Activated CD4-positive, alpha-beta T cell treated with anti-CD3 and anti-CD28 coated beads, Interleukin-2, amount 10 ng/mL, durations not matched to agents 24 days and 14 days (primary cell): Measurements from ENCODE around the gene CLN5. TPM values are rescaled to one million over a fixed set of nuclear protein-coding genes. Genes with fewer than 3 reads are reported as not detected.
A peak's percentile ranks its signal among the peaks of the same experiment; 100 is the strongest.

Experiments used
- DNase-seq: peaks from one replicate; pipeline ENCODE4 v3.0.0; 2022
- H3K27ac Mint-ChIP-seq: one replicate; pipeline ENCODE4 v1.8.0; 2022; ENCODE audit warnings: mild to moderate bottlenecking, mixed read lengths
- H3K27me3 Mint-ChIP-seq: one replicate; pipeline ENCODE4 v1.8.0; 2022; ENCODE audit warnings: mixed read lengths
- H3K36me3 Mint-ChIP-seq: one replicate; pipeline ENCODE4 v1.8.0; 2022; ENCODE audit warnings: low read depth, mild to moderate bottlenecking, mixed read lengths
- H3K4me1 Mint-ChIP-seq: one replicate; pipeline ENCODE4 v1.8.0; 2021; ENCODE audit warnings: mixed read lengths
- H3K4me3 Mint-ChIP-seq: one replicate; pipeline ENCODE4 v1.8.0; 2022; ENCODE audit warnings: mild to moderate bottlenecking, moderate library complexity, mixed read lengths
- H3K9me3 Mint-ChIP-seq: one replicate; pipeline ENCODE4 v1.8.0; 2021; ENCODE audit warnings: mixed read lengths
- intact Hi-C: fragments of 100-400 bp; cut with micrococcal nuclease; formaldehyde crosslinking; loops from one replicate; pipeline ENCODE4 v1.15.1; 2023
- total RNA-seq: library from RNA; stranded (reverse); gene quantifications from 2 replicates; pipeline ENCODE4 v1.2.3, GENCODE V29; 2022

Gene CLN5
- total RNA-seq, 1 donor from 2014 or later, result 15.6 TPM

- H3K4me1 Mint-ChIP-seq, result peaks cover 2% of the 10 kb centered on the region
- intact Hi-C loops, result no loop called here
- H3K4me3 Mint-ChIP-seq, result no peak overlapping the region
- H3K27ac Mint-ChIP-seq, result no peak overlapping the region
- no peaks in the 10 kb centered on the region for H3K9me3 Mint-ChIP-seq
- peaks cover 18% of the 10 kb centered on the region for H3K27me3 Mint-ChIP-seq
- DNase-seq, result no peak
- no peaks in the 10 kb centered on the region for H3K36me3 Mint-ChIP-seq
Observed at GRCh38 chr13:76968041-76968440, 23.8 kb upstream of the CLN5 start.

- no peak for DNase-seq
- Mint-ChIP-seq H3K27ac (no peak overlapping the region), H3K27me3 (peaks cover 28% of the 10 kb centered on the region), H3K36me3 (no peaks in the 10 kb centered on the region), H3K4me1 (peaks cover 2% of the 10 kb centered on the region), H3K4me3 (no peak overlapping the region), H3K9me3 (no peaks in the 10 kb centered on the region)
- intact Hi-C loops, result no loop called here
Observed at GRCh38 chr13:76969488-76970365, 22.2 kb upstream of the CLN5 start.

- no peak for DNase-seq
- Mint-ChIP-seq H3K36me3 (no peaks in the 10 kb centered on the region), H3K27me3 (peaks cover 31% of the 10 kb centered on the region), H3K9me3 (no peaks in the 10 kb centered on the region), H3K4me1 (peaks cover 2% of the 10 kb centered on the region), H3K4me3 (no peak overlapping the region), H3K27ac (no peak overlapping the region)
- intact Hi-C loops, result no loop called here
Observed at GRCh38 chr13:76971215-76971614, 20.7 kb upstream of the CLN5 start.

- H3K27me3 Mint-ChIP-seq, result peaks cover 37% of the 10 kb centered on the region
Observed at GRCh38 chr13:76971851-76972829, 19.7 kb upstream of the CLN5 start.

GRCh38 chr13:76973920-76974617, 17.8 kb upstream of the CLN5 start:
- no peak overlapping the region for H3K27ac Mint-ChIP-seq
- H3K36me3 Mint-ChIP-seq, result no peaks in the 10 kb centered on the region
- DNase-seq, result no peak
- peaks cover 6% of the 10 kb centered on the region for H3K4me1 Mint-ChIP-seq
- intact Hi-C loops, result no loop called here
- peaks cover 51% of the 10 kb centered on the region for H3K27me3 Mint-ChIP-seq
- H3K4me3 Mint-ChIP-seq, result no peak overlapping the region
- H3K9me3 Mint-ChIP-seq, result no peaks in the 10 kb centered on the region

More at GRCh38 chr13:76971851-76972829, 19.7 kb upstream of the CLN5 start:
- intact Hi-C loops, result no loop called here
- H3K27ac Mint-ChIP-seq, result no peak overlapping the region
- no peaks in the 10 kb centered on the region for H3K36me3 Mint-ChIP-seq
- H3K9me3 Mint-ChIP-seq, result no peaks in the 10 kb centered on the region
- no peak for DNase-seq
- peaks cover 6% of the 10 kb centered on the region for H3K4me1 Mint-ChIP-seq
- H3K4me3 Mint-ChIP-seq, result no peak overlapping the region

- no peak for DNase-seq
- Mint-ChIP-seq H3K36me3 (no peaks in the 10 kb centered on the region), H3K4me3 (no peak overlapping the region), H3K27ac (no peak overlapping the region), H3K9me3 (no peaks in the 10 kb centered on the region), H3K27me3 (peaks cover 52% of the 10 kb centered on the region), H3K4me1 (peaks cover 6% of the 10 kb centered on the region)
- intact Hi-C loops, result no loop called here
Observed at GRCh38 chr13:76974618-76974975, 17.3 kb upstream of the CLN5 start.

- peaks cover 8% of the 10 kb centered on the region for H3K4me1 Mint-ChIP-seq
Observed at GRCh38 chr13:76975863-76976262, 16.0 kb upstream of the CLN5 start.

GRCh38 chr13:76976490-76976889, 15.4 kb upstream of the CLN5 start:
- Mint-ChIP-seq H3K36me3 (no peaks in the 10 kb centered on the region), H3K4me3 (no peak overlapping the region), H3K27ac (no peak overlapping the region), H3K27me3 (peaks cover 57% of the 10 kb centered on the region), H3K4me1 (peaks cover 8% of the 10 kb centered on the region), H3K9me3 (no peaks in the 10 kb centered on the region)
- no peak for DNase-seq
- intact Hi-C loops, result no loop called here

More at GRCh38 chr13:76975863-76976262, 16.0 kb upstream of the CLN5 start:
- Mint-ChIP-seq H3K4me3 (no peak overlapping the region), H3K27ac (no peak overlapping the region), H3K36me3 (no peaks in the 10 kb centered on the region), H3K9me3 (no peaks in the 10 kb centered on the region), H3K27me3 (peaks cover 54% of the 10 kb centered on the region)
- intact Hi-C loops, result no loop called here
- DNase-seq, result no peak

GRCh38 chr13:76976929-76977328, 15.0 kb upstream of the CLN5 start:
- peaks cover 57% of the 10 kb centered on the region for H3K27me3 Mint-ChIP-seq
- intact Hi-C loops, result no loop called here
- H3K4me1 Mint-ChIP-seq, result peaks cover 8% of the 10 kb centered on the region
- H3K9me3 Mint-ChIP-seq, result no peaks in the 10 kb centered on the region
- H3K4me3 Mint-ChIP-seq, result no peak overlapping the region
- no peak overlapping the region for H3K27ac Mint-ChIP-seq
- no peaks in the 10 kb centered on the region for H3K36me3 Mint-ChIP-seq
- DNase-seq, result no peak

- Mint-ChIP-seq H3K36me3 (no peaks in the 10 kb centered on the region), H3K4me3 (peak overlapping the region; percentile 78), H3K9me3 (no peaks in the 10 kb centered on the region), H3K4me1 (peaks cover 6% of the 10 kb centered on the region), H3K27me3 (peaks cover 47% of the 10 kb centered on the region), H3K27ac (no peak overlapping the region)
- peak; percentile 95 for DNase-seq
- intact Hi-C loops, result loop anchor here (1.0 to 5.0 kb wide), 2 partner anchors 47 to 1103 kb away; partner anchors contain the start of gene FBXL3
Observed at GRCh38 chr13:76980075-76980718, 11.7 kb upstream of the CLN5 start.

- Mint-ChIP-seq H3K36me3 (no peaks in the 10 kb centered on the region), H3K9me3 (no peaks in the 10 kb centered on the region), H3K4me3 (no peak overlapping the region), H3K27ac (no peak overlapping the region), H3K4me1 (peaks cover 6% of the 10 kb centered on the region), H3K27me3 (peaks cover 53% of the 10 kb centered on the region)
- DNase-seq, result no peak
- intact Hi-C loops, result loop anchor here (5.0 kb wide), 1 partner anchor 1105 kb away; no protein-coding TSS in a partner anchor
Observed at GRCh38 chr13:76982061-76982460, 9.8 kb upstream of the CLN5 start.

- intact Hi-C loops, result loop anchor here (5.0 kb wide), 1 partner anchor 1106 kb away; no protein-coding TSS in a partner anchor
- Mint-ChIP-seq H3K27ac (no peak overlapping the region), H3K9me3 (no peaks in the 10 kb centered on the region), H3K4me3 (no peak overlapping the region), H3K4me1 (peaks cover 6% of the 10 kb centered on the region), H3K27me3 (peaks cover 47% of the 10 kb centered on the region), H3K36me3 (no peaks in the 10 kb centered on the region)
- DNase-seq, result no peak
Observed at GRCh38 chr13:76983676-76984075, 8.2 kb upstream of the CLN5 start.

- intact Hi-C loops, result loop anchor here (1.0 kb wide), 1 partner anchor 105 kb away; the partner anchor contains the start of gene KCTD12
- Mint-ChIP-seq H3K36me3 (peaks cover 7% of the 10 kb centered on the region), H3K27ac (peak overlapping the region; percentile 95), H3K9me3 (no peaks in the 10 kb centered on the region), H3K4me1 (peaks cover 26% of the 10 kb centered on the region), H3K27me3 (peaks cover 8% of the 10 kb centered on the region), H3K4me3 (peak overlapping the region; percentile 96)
- DNase-seq, result peak; percentile 87
Observed at GRCh38 chr13:76991432-76991795, 467 bp upstream of the CLN5 start.
